PC-9 (cell line): Measurements from ENCODE around the gene LRMDA. TPM values are rescaled to one million over a fixed set of nuclear protein-coding genes. Genes with fewer than 3 reads are reported as not detected.

ENCODE experiments used
- BruUV-seq: library from RNA; stranded (reverse); fragments of 400-500 nt; replicated peaks from 2 replicates; lab custom pipeline; 2021; lab: Mats Ljungman, UMichigan
- CTCF ChIA-PET: fragments of 300-600 bp; sonication (Branson Sonifier 250); formaldehyde crosslinking; loops from one replicate; lab custom pipeline; 2022; ENCODE audit warnings: antibody characterized with exemption; lab: Charles Lee
- POLR2A ChIA-PET: fragments of 300-600 bp; sonication (Branson Sonifier 250); formaldehyde crosslinking; loops from one replicate; lab custom pipeline; 2022; ENCODE audit warnings: antibody characterized with exemption; ENCODE audit not compliant: unreplicated experiment; lab: Charles Lee
- DNase-seq, 2 experiments: peaks; one replicate each; pipeline versions ENCODE4 v3.0.0 to v3.0.0-alpha.2; 2015 to 2022; ENCODE audit warnings: mixed read lengths in 1 of 2
- H2AFZ ChIP-seq: fragments of 200-600 bp; sonication (generic); 2 replicates; pipeline ENCODE4 v1.8.1; 2017; ENCODE audit warnings: antibody characterized with exemption
- H3F3A ChIP-seq: fragments of 200-600 bp; sonication (generic); 2 replicates; pipeline ENCODE4 v1.8.1; 2017; ENCODE audit warnings: antibody characterized with exemption, mild to moderate bottlenecking, low read depth; ENCODE audit not compliant: insufficient read depth
- H3K27ac ChIP-seq: fragments of 200-600 bp; sonication (generic); 2 replicates; pipeline ENCODE4 v1.6.1; 2016; ENCODE audit warnings: mixed run types
- H3K27me3 ChIP-seq: fragments of 200-600 bp; sonication (generic); 2 replicates; pipeline ENCODE4 v1.6.1; 2016; ENCODE audit warnings: low read depth, mixed run types; ENCODE audit not compliant: insufficient read depth
- H3K36me3 ChIP-seq: fragments of 200-600 bp; sonication (generic); 2 replicates; pipeline ENCODE4 v1.6.1; 2016; ENCODE audit warnings: low read depth, mixed run types
- H3K4me1 ChIP-seq: fragments of 200-600 bp; sonication (generic); replicated peaks from 2 replicates; pipeline ENCODE4 v1.6.1; 2016; ENCODE audit warnings: mixed run types; ENCODE audit not compliant: insufficient read depth
- H3K4me2 ChIP-seq: fragments of 200-600 bp; sonication (generic); 2 replicates; pipeline ENCODE4 v1.6.1; 2017; ENCODE audit warnings: mixed run types
- H3K4me3 ChIP-seq: fragments of 200-600 bp; sonication (generic); 2 replicates; pipeline ENCODE4 v1.6.1; 2016; ENCODE audit warnings: mixed run types
- H3K79me2 ChIP-seq: fragments of 200-600 bp; sonication (generic); 2 replicates; pipeline ENCODE4 v1.6.1; 2017; ENCODE audit warnings: low read depth, mixed run types
- H3K9me2 ChIP-seq: fragments of 200-600 bp; sonication (generic); 2 replicates; pipeline ENCODE4 v1.8.1; 2017; ENCODE audit warnings: mild to moderate bottlenecking; ENCODE audit not compliant: insufficient read depth
- H3K9me3 ChIP-seq: fragments of 200-600 bp; sonication (generic); 2 replicates; pipeline ENCODE4 v1.8.1; 2016; ENCODE audit warnings: low read depth; ENCODE audit not compliant: insufficient read depth
- H4K20me1 ChIP-seq: fragments of 200-600 bp; sonication (generic); 2 replicates; pipeline ENCODE4 v1.8.1; 2017; ENCODE audit not compliant: insufficient read depth
- EZH2 ChIP-seq: fragments of 200-600 bp; sonication (generic); IDR thresholded peaks from 2 replicates; pipeline ENCODE4 v1.8.0; 2017; ENCODE audit warnings: antibody characterized with exemption, low read depth
- intact Hi-C: fragments of 100-400 bp; cut with micrococcal nuclease; formaldehyde crosslinking; loops from one replicate; pipeline ENCODE4 v1.10.0; 2022; ENCODE audit not compliant: unreplicated experiment
- total RNA-seq: library from RNA; stranded (reverse); gene quantifications from 2 replicates; pipeline ENCODE4 v1.2.3, GENCODE V29; 2021
- TF ChIP-seq, protein P1 (sequence below): fragments of 200-600 bp; sonication (generic); conservative IDR thresholded peaks from 2 replicates; pipeline ENCODE4 v1.6.1; 2017; ENCODE audit warnings: mixed run types, antibody characterized with exemption, mild to moderate bottlenecking, moderate library complexity

LRMDA gene
- total RNA-seq, 1 experiment from 2014 or later: not detected

- H4K20me1 ChIP-seq: peaks cover 5% of the 10 kb centered on the region
- H3K36me3 ChIP-seq: peaks cover 5% of the 10 kb centered on the region; the same call in 1 of the 2 replicates
- TF ChIP-seq, protein P1, sequence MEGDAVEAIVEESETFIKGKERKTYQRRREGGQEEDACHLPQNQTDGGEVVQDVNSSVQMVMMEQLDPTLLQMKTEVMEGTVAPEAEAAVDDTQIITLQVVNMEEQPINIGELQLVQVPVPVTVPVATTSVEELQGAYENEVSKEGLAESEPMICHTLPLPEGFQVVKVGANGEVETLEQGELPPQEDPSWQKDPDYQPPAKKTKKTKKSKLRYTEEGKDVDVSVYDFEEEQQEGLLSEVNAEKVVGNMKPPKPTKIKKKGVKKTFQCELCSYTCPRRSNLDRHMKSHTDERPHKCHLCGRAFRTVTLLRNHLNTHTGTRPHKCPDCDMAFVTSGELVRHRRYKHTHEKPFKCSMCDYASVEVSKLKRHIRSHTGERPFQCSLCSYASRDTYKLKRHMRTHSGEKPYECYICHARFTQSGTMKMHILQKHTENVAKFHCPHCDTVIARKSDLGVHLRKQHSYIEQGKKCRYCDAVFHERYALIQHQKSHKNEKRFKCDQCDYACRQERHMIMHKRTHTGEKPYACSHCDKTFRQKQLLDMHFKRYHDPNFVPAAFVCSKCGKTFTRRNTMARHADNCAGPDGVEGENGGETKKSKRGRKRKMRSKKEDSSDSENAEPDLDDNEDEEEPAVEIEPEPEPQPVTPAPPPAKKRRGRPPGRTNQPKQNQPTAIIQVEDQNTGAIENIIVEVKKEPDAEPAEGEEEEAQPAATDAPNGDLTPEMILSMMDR: no peak
- TF ChIP-seq EZH2: no peak
- peak overlapping the region; percentile 90 for H3K27ac ChIP-seq
- peaks cover 14% of the 10 kb centered on the region for H3K4me1 ChIP-seq
- BruUV-seq: no TSS peak
- peaks cover 74% of the 10 kb centered on the region for H3K79me2 ChIP-seq
- H3K9me3 ChIP-seq: no peaks in the 10 kb centered on the region
- H3K27me3 ChIP-seq: no peaks in the 10 kb centered on the region
- intact Hi-C loops: no loop called here
- H3K4me2 ChIP-seq: peak overlapping the region; percentile 88
- peak in 1 of 2 experiments; percentile 34 for DNase-seq
- H3F3A ChIP-seq: peaks cover 8% of the 10 kb centered on the region; the same call in 1 of the 2 replicates
- ChIA-PET CTCF (interaction anchor here (0.6 kb wide), 2 partner anchors 80 to 122 kb away, joined by 4 to 11 read pairs; no protein-coding TSS in a partner anchor), POLR2A (no interaction called here)
- H2AFZ ChIP-seq: peak overlapping the region; percentile 84
- no peaks in the 10 kb centered on the region for H3K9me2 ChIP-seq
- H3K4me3 ChIP-seq: peak overlapping the region; percentile 84
Measured at GRCh38 chr10:75396631-75397495, 34.6 kb upstream of the LRMDA start.

DNA sequence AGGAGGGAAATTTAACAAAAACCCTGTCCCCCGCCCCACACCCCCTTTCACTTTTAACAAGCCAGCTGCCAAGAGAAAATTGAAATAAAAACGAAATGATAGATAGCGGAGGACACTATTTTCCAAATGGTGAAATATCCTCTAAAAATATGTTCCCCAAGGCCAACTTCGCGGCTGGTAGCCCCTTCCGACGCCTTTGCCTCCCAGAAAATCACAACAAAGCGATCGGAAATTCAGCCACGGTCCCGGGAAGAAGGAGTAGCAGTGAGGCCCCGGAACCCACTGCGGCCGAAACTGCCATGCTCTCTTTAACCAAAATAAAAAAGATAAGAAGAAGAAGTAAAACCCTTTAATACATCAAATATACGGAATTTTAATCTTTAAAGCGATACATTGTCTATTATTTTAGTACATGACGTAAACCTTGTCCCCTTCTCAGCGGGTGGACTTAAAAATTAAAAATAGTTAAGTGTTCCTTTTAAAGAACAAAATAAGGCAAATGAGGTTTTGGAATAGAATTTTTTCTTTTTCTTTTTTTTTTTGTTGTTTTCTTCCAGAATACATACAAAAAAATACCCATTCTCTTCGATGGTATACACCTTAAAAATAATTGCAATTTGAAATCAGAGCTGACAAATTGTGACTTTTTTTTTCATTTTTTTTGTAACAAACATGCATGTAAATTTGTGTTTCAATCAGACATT lies 33.8 kb upstream of the LRMDA start:
- H3F3A ChIP-seq: peaks cover 11% of the 10 kb centered on the region; the same call in 1 of the 2 replicates
- intact Hi-C loops: loop anchor here (2.0 kb wide), 2 partner anchors 905 to 1149 kb away; no protein-coding TSS in a partner anchor
- CTCF ChIA-PET: interaction anchor here (0.6 kb wide), 1 partner anchor 123 kb away, joined by 11 read pairs; no protein-coding TSS in a partner anchor
- peak overlapping the region; percentile 84 for H3K4me3 ChIP-seq
- no TSS peak for BruUV-seq
- peaks cover 74% of the 10 kb centered on the region for H3K79me2 ChIP-seq
- H3K9me3 ChIP-seq: no peaks in the 10 kb centered on the region
- no peaks in the 10 kb centered on the region for H3K36me3 ChIP-seq
- peak overlapping the region; percentile 90 for H3K27ac ChIP-seq
- peak overlapping the region; percentile 88 for H3K4me2 ChIP-seq
- H3K27me3 ChIP-seq: no peaks in the 10 kb centered on the region
- POLR2A ChIA-PET: no interaction called here
- TF ChIP-seq EZH2: no peak
- TF ChIP-seq, protein P1: no peak
- peak overlapping the region; percentile 64 for H2AFZ ChIP-seq
- peak in 1 of 2 experiments; percentile 36 for DNase-seq
- H3K9me2 ChIP-seq: no peaks in the 10 kb centered on the region
- H3K4me1 ChIP-seq: peaks cover 14% of the 10 kb centered on the region
- H4K20me1 ChIP-seq: peaks cover 5% of the 10 kb centered on the region

DNA sequence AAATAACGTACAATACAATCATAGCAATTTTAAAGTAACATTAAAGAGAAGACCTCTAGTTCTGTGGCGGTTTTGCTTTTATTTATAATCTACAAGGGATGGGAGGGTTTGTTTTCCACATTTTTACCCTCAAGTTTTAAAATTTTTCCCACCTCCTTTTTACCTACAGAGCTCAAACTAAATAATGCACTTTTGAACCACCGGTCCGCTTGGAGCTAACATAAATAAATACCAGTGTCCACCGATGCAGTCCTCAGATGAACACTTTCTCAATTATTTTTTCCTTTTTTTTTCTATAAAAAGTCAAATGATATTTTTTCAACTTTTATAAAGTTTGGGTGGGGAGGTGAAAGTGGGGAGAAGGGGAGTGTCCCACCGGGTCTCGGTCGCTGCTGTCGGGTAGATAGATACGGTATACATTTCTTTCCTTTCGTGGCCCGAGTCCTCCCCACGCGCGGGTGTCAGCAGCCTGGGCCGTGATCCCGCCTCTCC lies 33.2 kb upstream of the LRMDA start:
- H3K4me2 ChIP-seq: peak overlapping the region; percentile 88
- TF ChIP-seq EZH2: no peak
- TF ChIP-seq, protein P1: no peak
- peak in 1 of 2 experiments; percentile 34 for DNase-seq
- H3K79me2 ChIP-seq: peaks cover 78% of the 10 kb centered on the region
- peak overlapping the region; percentile 84 for H3K4me3 ChIP-seq
- ChIA-PET POLR2A (no interaction called here), CTCF (interaction anchor here (0.7 kb wide), 1 partner anchor 150 kb away, joined by 3 read pairs; no protein-coding TSS in a partner anchor)
- peaks cover 14% of the 10 kb centered on the region for H3K4me1 ChIP-seq
- peaks cover 5% of the 10 kb centered on the region for H4K20me1 ChIP-seq
- H3K27me3 ChIP-seq: no peaks in the 10 kb centered on the region
- H3F3A ChIP-seq: peaks cover 17% of the 10 kb centered on the region
- H3K9me3 ChIP-seq: no peaks in the 10 kb centered on the region
- no peak overlapping the region for H2AFZ ChIP-seq
- H3K27ac ChIP-seq: peak overlapping the region; percentile 90
- no peaks in the 10 kb centered on the region for H3K36me3 ChIP-seq
- intact Hi-C loops: loop anchor here (2.0 kb wide), 2 partner anchors 905 to 1149 kb away; no protein-coding TSS in a partner anchor
- no peaks in the 10 kb centered on the region for H3K9me2 ChIP-seq
- BruUV-seq: no TSS peak
